HG02852 (cell line): ENCODE measurements around the gene ITGA4.

Experiments
- ATAC-seq: cut with Tn5 transposase; IDR thresholded peaks from one replicate; pipeline ENCODE4 v1.9.1; 2021; ENCODE audit warnings: mild to moderate bottlenecking, moderate library complexity; ENCODE audit not compliant: unreplicated experiment

ITGA4 gene

GRCh38 chr2:181457741-181458425, 697 bp downstream of the ITGA4 start:
- ATAC-seq, result peak; percentile 22

GRCh38 chr2:181458871-181459270, 1.7 kb downstream of the ITGA4 start:
- ATAC-seq, result no peak

- ATAC-seq, result no peak
These were observed 2.4 kb downstream of the ITGA4 start for GRCh38 chr2:181459621-181460021.

- ATAC-seq, result no peak
These were observed 4.1 kb downstream of the ITGA4 start for GRCh38 chr2:181461056-181461997.

- peak; percentile 22 for ATAC-seq
These were observed 4.8 kb downstream of the ITGA4 start for GRCh38 chr2:181462033-181462432.

DNA sequence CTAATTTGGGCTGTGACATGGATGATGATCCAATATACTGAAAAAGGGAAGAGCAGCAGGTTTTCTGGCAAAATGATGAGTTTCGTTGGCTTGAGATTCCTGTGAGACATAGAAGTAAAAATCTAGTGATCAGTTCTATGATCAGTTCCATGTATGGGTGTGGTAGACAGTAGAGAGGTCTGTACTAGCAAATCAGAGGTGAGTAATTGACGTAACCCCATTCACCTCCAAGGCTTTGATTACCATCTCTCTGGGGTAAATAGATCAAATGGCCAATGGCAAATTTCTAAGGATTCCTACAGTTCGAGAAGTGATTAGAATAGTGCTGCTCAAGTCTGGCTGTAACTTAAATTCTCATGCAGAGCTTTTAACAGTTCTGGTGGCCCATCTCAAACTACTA, 6.4 kb downstream of the ITGA4 start:
- no peak for ATAC-seq

- ATAC-seq, result no peak
These were observed 7.8 kb downstream of the ITGA4 start for GRCh38 chr2:181464966-181465365.

DNA sequence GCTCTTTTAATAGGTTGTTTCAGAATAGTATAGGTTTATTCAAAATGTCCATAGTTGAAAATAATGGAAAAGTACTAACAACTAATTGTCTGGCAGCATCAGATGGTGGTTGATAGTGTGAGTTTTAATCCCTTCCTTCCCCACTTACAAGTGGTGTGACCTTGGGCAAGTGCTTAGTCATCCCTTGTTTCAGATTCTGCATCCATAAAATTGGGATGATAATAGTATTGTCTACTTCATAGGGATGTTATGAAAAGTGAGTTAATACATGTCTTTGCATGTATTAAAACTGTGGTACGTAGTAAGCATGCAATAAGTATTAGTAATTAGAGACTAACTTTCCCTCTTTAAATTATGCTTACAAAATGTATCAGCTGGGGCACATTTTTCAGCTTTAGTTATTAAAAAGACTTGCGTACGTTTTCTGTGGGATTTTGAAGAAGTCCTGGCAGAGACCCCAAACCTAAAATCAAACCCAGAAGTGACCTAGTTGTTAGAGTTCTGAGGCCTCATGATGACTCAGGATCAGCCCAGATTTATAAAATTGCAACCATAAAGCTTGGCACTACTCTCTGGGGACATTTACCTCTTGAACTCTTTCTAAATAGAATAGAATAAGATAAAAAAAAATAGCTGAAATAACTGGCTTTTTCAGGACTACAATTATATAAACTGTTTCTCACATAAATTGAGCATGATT, 8.6 kb downstream of the ITGA4 start:
- ATAC-seq, result no peak

GRCh38 chr2:181466661-181467576, 9.7 kb downstream of the ITGA4 start:
- no peak for ATAC-seq

- ATAC-seq, result no peak
These were observed 11.0 kb downstream of the ITGA4 start for GRCh38 chr2:181467966-181468707.

- ATAC-seq, result no peak
These were observed 11.6 kb downstream of the ITGA4 start for GRCh38 chr2:181468811-181469210.

- no peak for ATAC-seq
These were observed 14.0 kb downstream of the ITGA4 start for GRCh38 chr2:181471226-181471625.

GRCh38 chr2:181471783-181472182, 14.6 kb downstream of the ITGA4 start:
- ATAC-seq, result no peak

DNA sequence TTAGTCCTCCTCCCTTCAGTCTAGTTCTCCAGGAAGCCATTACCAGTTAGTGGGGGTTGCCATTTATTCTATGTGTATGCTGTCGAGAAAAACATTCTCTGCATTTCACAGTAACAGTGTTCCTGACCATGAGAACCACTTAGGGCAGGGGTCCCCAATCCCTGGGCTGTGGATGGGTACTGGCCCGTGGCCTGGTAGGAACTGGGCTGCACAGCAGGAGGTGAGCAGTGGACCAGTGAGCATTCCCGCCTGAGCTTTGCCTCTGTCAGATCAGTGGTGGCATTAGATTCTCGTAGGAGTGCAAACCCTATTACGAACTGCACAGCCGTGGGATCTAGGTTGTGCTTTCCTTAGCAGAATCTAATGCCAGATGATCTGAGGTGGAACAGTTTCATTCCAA, 15.8 kb downstream of the ITGA4 start:
- no peak for ATAC-seq

DNA sequence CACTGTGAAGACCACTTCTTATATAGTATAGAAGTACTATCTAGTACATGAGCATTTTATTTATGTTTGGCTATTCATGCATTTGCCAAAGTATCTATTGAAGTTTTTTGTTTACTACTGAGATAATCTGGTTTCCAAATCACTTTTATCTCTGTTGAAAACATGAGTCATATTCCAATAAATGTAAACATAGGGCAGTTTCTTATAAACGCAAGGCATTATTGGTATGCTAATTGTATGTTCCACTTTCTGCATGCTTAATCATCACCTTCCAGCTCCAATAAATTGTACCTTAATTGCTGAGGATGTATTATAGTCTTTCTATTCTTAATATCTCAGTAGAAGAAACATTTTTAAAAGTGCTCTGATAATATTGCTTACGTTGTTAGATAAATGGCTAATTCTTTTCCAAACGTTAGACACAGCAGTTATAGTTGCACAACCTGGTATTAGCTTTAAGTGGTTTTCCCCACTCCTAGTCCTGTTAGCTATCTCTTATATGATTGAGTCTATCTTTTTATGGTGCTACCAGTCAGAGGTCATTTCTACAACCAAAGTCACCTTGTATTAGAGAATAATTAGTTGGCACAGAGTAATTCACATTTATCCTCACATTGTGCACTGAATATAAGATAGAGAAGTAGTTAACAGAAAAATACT, 17.2 kb downstream of the ITGA4 start:
- no peak for ATAC-seq

- no peak for ATAC-seq
These were observed 26.0 kb downstream of the ITGA4 start for GRCh38 chr2:181483211-181483610.

GRCh38 chr2:181483876-181484275, 26.7 kb downstream of the ITGA4 start:
- no peak for ATAC-seq

DNA sequence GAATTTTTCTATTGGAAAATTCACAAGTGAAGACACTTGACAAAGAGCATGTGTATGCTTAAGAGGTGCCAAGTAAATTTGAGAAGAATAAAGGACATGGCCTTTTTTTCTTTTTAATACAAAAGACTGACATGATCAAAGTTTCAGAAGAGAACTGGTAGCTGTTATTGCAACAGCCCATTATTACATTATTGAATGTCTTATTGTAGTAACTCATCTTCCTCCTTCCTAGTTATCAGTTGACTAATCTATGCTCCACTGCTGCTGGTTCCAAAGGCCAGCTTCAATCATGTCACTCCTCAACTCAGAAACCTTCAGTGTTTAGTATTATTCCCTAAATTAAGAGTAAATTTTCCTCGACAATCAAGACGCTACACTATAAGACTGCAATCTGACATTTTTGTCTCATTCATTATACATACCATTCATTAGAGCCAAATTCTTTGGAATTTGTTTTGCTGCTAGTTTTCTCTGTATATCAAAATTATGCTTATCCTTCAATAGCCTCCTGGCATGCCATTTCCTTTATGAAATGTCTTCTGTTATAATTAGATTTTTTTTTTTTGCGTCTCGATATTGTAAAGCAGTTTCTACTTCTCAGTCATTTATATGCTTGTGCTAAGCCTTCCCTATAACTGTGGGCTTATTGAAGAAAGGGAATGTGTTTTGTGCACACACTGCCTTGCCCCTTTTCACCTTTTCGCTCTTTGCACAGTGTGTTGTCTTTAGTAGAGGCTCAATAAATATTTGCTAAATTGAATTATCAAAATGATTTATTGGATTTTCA, 27.9 kb downstream of the ITGA4 start:
- ATAC-seq, result no peak

GRCh38 chr2:181485638-181485946, 28.4 kb downstream of the ITGA4 start:
- ATAC-seq, result no peak
